ENCODE data around the gene DNAJC18.

GRCh38 chr5:139475865-139476617 lies 36.7 kb upstream of the DNAJC18 start:
- TF ChIP-seq CTCF (IDR thresholded peaks at IDR 0.05): no peak
- TF ChIP-seq POLR2A (IDR thresholded peaks at IDR 0.05): no peak

All from right lobe of liver (tissue), 4 donors.